Left ventricle myocardium inferior (tissue), 1 donor: ENCODE results near the gene PLCXD3. TPM values are rescaled to one million over a fixed set of nuclear protein-coding genes. Genes with fewer than 3 reads are reported as not detected.

ENCODE experiments used
- DNase-seq: peaks from one replicate; pipeline ENCODE4 v3.0.0-alpha.2; 2020
- H3K27ac ChIP-seq: fragments of 200-600 bp; replicated peaks from 2 replicates; pipeline ENCODE4 v1.8.0; 2021
- H3K27me3 ChIP-seq: fragments of 200-600 bp; 2 replicates; pipeline ENCODE4 v1.8.0; 2021; ENCODE audit warnings: low read depth
- H3K36me3 ChIP-seq: fragments of 200-600 bp; 2 replicates; pipeline ENCODE4 v1.8.0; 2021
- H3K4me1 ChIP-seq: fragments of 200-600 bp; 2 replicates; pipeline ENCODE4 v1.8.0; 2021
- H3K4me3 ChIP-seq: fragments of 200-600 bp; 2 replicates; pipeline ENCODE4 v1.8.0; 2021; ENCODE audit warnings: mild to moderate bottlenecking, moderate library complexity
- H3K9me3 ChIP-seq: fragments of 200-600 bp; replicated peaks from 2 replicates; pipeline ENCODE4 v1.8.0; 2021
- intact Hi-C: fragments of 100-400 bp; cut with micrococcal nuclease; formaldehyde crosslinking; loops from one replicate; pipeline ENCODE4 v1.11.0; 2022
- total RNA-seq: library from RNA; stranded (reverse); fragmentation: NEBNext Ultra II Directional; extraction: Animal tissue kit (Norgen Biotek cat#: 25700); gene quantifications from one replicate; pipeline ENCODE4 v1.2.1, GENCODE V29; 2021
- TF ChIP-seq, protein P1 (sequence below): fragments of 200-600 bp; IDR thresholded peaks from 2 replicates; pipeline ENCODE4 v1.8.0; 2021; ENCODE audit warnings: antibody characterized with exemption, mild to moderate bottlenecking, borderline replicate concordance
- donor health status: DM: no; HTN: yes; CAD: no; lungs with severe emphysema.

The PLCXD3 gene
- total RNA-seq, 1 donor from 2014 or later, result 73.1 TPM

- Histone ChIP-seq H3K27me3 (no peaks in the 10 kb centered on the region), H3K36me3 (no peaks in the 10 kb centered on the region), H3K27ac (no peak overlapping the region), H3K4me3 (no peak overlapping the region), H3K9me3 (peaks cover 18% of the 10 kb centered on the region), H3K4me1 (peaks cover 18% of the 10 kb centered on the region)
- intact Hi-C loops, result no loop called here
- DNase-seq, result no peak
- TF ChIP-seq, protein P1, sequence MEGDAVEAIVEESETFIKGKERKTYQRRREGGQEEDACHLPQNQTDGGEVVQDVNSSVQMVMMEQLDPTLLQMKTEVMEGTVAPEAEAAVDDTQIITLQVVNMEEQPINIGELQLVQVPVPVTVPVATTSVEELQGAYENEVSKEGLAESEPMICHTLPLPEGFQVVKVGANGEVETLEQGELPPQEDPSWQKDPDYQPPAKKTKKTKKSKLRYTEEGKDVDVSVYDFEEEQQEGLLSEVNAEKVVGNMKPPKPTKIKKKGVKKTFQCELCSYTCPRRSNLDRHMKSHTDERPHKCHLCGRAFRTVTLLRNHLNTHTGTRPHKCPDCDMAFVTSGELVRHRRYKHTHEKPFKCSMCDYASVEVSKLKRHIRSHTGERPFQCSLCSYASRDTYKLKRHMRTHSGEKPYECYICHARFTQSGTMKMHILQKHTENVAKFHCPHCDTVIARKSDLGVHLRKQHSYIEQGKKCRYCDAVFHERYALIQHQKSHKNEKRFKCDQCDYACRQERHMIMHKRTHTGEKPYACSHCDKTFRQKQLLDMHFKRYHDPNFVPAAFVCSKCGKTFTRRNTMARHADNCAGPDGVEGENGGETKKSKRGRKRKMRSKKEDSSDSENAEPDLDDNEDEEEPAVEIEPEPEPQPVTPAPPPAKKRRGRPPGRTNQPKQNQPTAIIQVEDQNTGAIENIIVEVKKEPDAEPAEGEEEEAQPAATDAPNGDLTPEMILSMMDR, result no peak
Measured at GRCh38 chr5:41524174-41524573, 13.8 kb upstream of the PLCXD3 start.

GRCh38 chr5:41522193-41522786 lies 11.9 kb upstream of the PLCXD3 start:
- no peak overlapping the region for H3K27ac ChIP-seq
- intact Hi-C loops, result no loop called here
- TF ChIP-seq, protein P1, result no peak
- no peaks in the 10 kb centered on the region for H3K9me3 ChIP-seq
- no peaks in the 10 kb centered on the region for H3K27me3 ChIP-seq
- DNase-seq, result no peak
- no peak overlapping the region for H3K4me3 ChIP-seq
- H3K4me1 ChIP-seq, result peaks cover 12% of the 10 kb centered on the region
- no peaks in the 10 kb centered on the region for H3K36me3 ChIP-seq

DNA sequence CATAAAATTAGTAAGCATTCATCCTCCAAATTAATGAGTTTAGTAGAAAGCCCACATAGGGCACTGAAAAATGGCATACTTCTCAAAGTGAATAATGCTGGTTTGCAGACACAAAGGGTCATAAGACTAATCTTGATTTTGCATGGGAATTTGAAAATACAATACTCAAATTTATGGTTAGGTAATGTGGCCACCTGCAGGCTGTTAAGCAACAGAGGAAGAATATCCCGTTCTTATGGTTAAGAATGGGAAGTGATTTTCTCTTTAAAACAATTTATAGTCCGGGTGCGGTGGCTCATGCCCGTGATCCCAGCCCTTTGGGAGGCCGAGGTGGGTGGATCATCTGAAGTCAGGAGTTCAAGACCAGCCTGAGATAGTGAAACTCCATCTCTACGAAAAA lies 9.4 kb upstream of the PLCXD3 start:
- no peaks in the 10 kb centered on the region for H3K9me3 ChIP-seq
- peaks cover 4% of the 10 kb centered on the region for H3K4me1 ChIP-seq
- H3K27ac ChIP-seq, result no peak overlapping the region
- TF ChIP-seq, protein P1, result peak; percentile 47
- H3K36me3 ChIP-seq, result no peaks in the 10 kb centered on the region
- H3K27me3 ChIP-seq, result no peaks in the 10 kb centered on the region
- H3K4me3 ChIP-seq, result no peak overlapping the region
- DNase-seq, result no peak
- intact Hi-C loops, result loop anchor here (10.0 kb wide), 1 partner anchor 615 kb away; the partner anchor contains the start of gene C7

- Histone ChIP-seq H3K27me3 (no peaks in the 10 kb centered on the region), H3K4me1 (peaks cover 4% of the 10 kb centered on the region), H3K27ac (no peak overlapping the region), H3K36me3 (no peaks in the 10 kb centered on the region), H3K9me3 (no peaks in the 10 kb centered on the region), H3K4me3 (no peak overlapping the region)
- TF ChIP-seq, protein P1, result no peak
- intact Hi-C loops, result loop anchor here (10.0 kb wide), 1 partner anchor 613 kb away; the partner anchor contains the start of gene C7
- DNase-seq, result no peak
Measured at GRCh38 chr5:41517909-41518308, 7.5 kb upstream of the PLCXD3 start.

GRCh38 chr5:41511241-41511640 lies 840 bp upstream of the PLCXD3 start:
- Histone ChIP-seq H3K9me3 (no peaks in the 10 kb centered on the region), H3K27ac (peak overlapping the region; percentile 87), H3K4me1 (peaks cover 27% of the 10 kb centered on the region), H3K4me3 (peak overlapping the region; percentile 81), H3K27me3 (peaks cover 10% of the 10 kb centered on the region), H3K36me3 (no peaks in the 10 kb centered on the region)
- DNase-seq, result no peak
- TF ChIP-seq, protein P1, result no peak
- intact Hi-C loops, result loop anchor here (10.0 kb wide), 1 partner anchor 606 kb away; the partner anchor contains the start of gene C7
